ENCODE results near the gene CHCHD6. TPM values are rescaled to one million over a fixed set of nuclear protein-coding genes. Genes with fewer than 3 reads are reported as not detected.

The CHCHD6 gene
- total RNA-seq, 3 donors from 2014 or later (not counting 1 experiment from before 2014, with no cell fraction given): 5.3 to 9.9 (median 8.3) TPM

DNA sequence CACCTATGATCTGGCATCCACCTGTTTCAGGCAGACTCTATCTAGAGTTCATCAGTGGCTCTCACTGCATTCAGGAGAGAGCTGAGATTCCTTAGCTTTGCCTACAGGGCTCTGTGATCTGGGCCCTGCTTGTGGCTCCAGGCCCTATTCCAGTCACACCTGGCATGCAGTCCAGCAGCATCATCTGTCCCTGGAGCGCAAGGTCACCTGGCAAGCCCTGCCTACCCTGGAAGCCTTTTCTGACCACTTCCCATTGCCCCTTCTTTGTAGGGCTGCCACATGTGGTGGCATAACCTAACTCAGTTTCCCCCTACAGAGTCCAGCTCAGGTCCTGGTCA lies 163.8 kb downstream of the CHCHD6 start:
- no peak overlapping the region for H3K27ac Mint-ChIP-seq
- ATAC-seq (no peak), DNase-seq (no peak)
- no peaks in the 10 kb centered on the region for H3K36me3 Mint-ChIP-seq
- no peak for TF ChIP-seq CTCF (IDR thresholded peaks at IDR 0.05)
- no peak overlapping the region for H3K4me3 Mint-ChIP-seq
- no peaks in the 10 kb centered on the region for H3K36me3 ChIP-seq (ENCODE audit: control insufficient read depth, insufficient read depth, low read length)
- H3K9me3 ChIP-seq (ENCODE audit: control insufficient read depth, insufficient read depth, low read length): peaks cover 10% of the 10 kb centered on the region
- peaks cover 7 to 10% of the 10 kb centered on the region in 2 donors for H3K4me1 Mint-ChIP-seq
- H3K27me3 ChIP-seq (ENCODE audit: control insufficient read depth, insufficient read depth, low read length): no peaks in the 10 kb centered on the region
- intact Hi-C loops (cut with micrococcal nuclease): no loop called here
- 100% methylated on average over 1 of the region's 1 CpG for WGBS (ENCODE audit: insufficient coverage)
- peaks cover 0 to 5% of the 10 kb centered on the region in 2 donors for H3K9me3 Mint-ChIP-seq
- H3K4me3 ChIP-seq (ENCODE audit: low read length): no peak overlapping the region
- H3K27ac ChIP-seq (ENCODE audit: low read length): no peak overlapping the region
- no peaks in the 10 kb centered on the region for H3K4me1 ChIP-seq (ENCODE audit: control insufficient read depth, insufficient read depth, low read length)
- peaks cover 0 to 3% of the 10 kb centered on the region in 2 donors for H3K27me3 Mint-ChIP-seq (ENCODE audit: low read depth in 2 of 2)

- no peaks in the 10 kb centered on the region for H3K36me3 Mint-ChIP-seq
- WGBS (ENCODE audit: insufficient coverage): 94% methylated on average over 5 of the region's 9 CpGs
- intact Hi-C loops (cut with micrococcal nuclease): no loop called here
- Histone ChIP-seq H3K27me3 (ENCODE audit: control insufficient read depth, insufficient read depth, low read length) (no peaks in the 10 kb centered on the region), H3K36me3 (ENCODE audit: control insufficient read depth, insufficient read depth, low read length) (no peaks in the 10 kb centered on the region), H3K9me3 (ENCODE audit: control insufficient read depth, insufficient read depth, low read length) (no peaks in the 10 kb centered on the region), H3K4me3 (ENCODE audit: low read length) (no peak overlapping the region), H3K4me1 (ENCODE audit: control insufficient read depth, insufficient read depth, low read length) (no peaks in the 10 kb centered on the region), H3K27ac (ENCODE audit: low read length) (no peak overlapping the region)
- no peak overlapping the region for H3K4me3 Mint-ChIP-seq
- no peak for TF ChIP-seq CTCF (IDR thresholded peaks at IDR 0.05)
- peaks cover 0 to 3% of the 10 kb centered on the region in 2 donors for H3K27me3 Mint-ChIP-seq (ENCODE audit: low read depth in 2 of 2)
- H3K9me3 Mint-ChIP-seq: no peaks in the 10 kb centered on the region
- H3K4me1 Mint-ChIP-seq: peaks cover 1 to 3% of the 10 kb centered on the region in 2 donors
- no peak overlapping the region for H3K27ac Mint-ChIP-seq
- no peak for ATAC-seq
- DNase-seq: no peak
Observed at GRCh38 chr3:126870608-126871210, 166.7 kb downstream of the CHCHD6 start.

- intact Hi-C loops (cut with micrococcal nuclease): no loop called here
Observed at GRCh38 chr3:126872701-126873342, 168.8 kb downstream of the CHCHD6 start.

More at GRCh38 chr3:126872701-126873342, 168.8 kb downstream of the CHCHD6 start:
- H3K9me3 Mint-ChIP-seq: no peaks in the 10 kb centered on the region
- no peak overlapping the region for H3K4me3 Mint-ChIP-seq
- Histone ChIP-seq H3K27me3 (ENCODE audit: control insufficient read depth, insufficient read depth, low read length) (no peaks in the 10 kb centered on the region), H3K4me3 (ENCODE audit: low read length) (no peak overlapping the region), H3K9me3 (ENCODE audit: control insufficient read depth, insufficient read depth, low read length) (no peaks in the 10 kb centered on the region), H3K4me1 (ENCODE audit: control insufficient read depth, insufficient read depth, low read length) (no peaks in the 10 kb centered on the region), H3K36me3 (ENCODE audit: control insufficient read depth, insufficient read depth, low read length) (no peaks in the 10 kb centered on the region), H3K27ac (ENCODE audit: low read length) (no peak overlapping the region)
- DNase-seq: no peak
- no peaks in the 10 kb centered on the region for H3K36me3 Mint-ChIP-seq
- H3K4me1 Mint-ChIP-seq: no peaks in the 10 kb centered on the region
- peaks cover 6 to 11% of the 10 kb centered on the region in 2 donors for H3K27me3 Mint-ChIP-seq (ENCODE audit: low read depth in 2 of 2)
- 91% methylated on average over 9 of the region's 10 CpGs for WGBS (ENCODE audit: insufficient coverage)
- TF ChIP-seq CTCF (IDR thresholded peaks at IDR 0.05): no peak
- H3K27ac Mint-ChIP-seq: no peak overlapping the region
- no peak for ATAC-seq
